DMS153 (cell line): Measurements from ENCODE around the gene PPP1CC.
"Not testable (repeated sequence)": the region's sequence is repeated elsewhere in the genome, so short reads cannot be mapped to it uniquely, and the experiment has no call there.

Experiments used
- DNase-seq: peaks from one replicate; lab custom pipeline; 2025; lab: John Stamatoyannopoulos, UW

PPP1CC gene

DNA sequence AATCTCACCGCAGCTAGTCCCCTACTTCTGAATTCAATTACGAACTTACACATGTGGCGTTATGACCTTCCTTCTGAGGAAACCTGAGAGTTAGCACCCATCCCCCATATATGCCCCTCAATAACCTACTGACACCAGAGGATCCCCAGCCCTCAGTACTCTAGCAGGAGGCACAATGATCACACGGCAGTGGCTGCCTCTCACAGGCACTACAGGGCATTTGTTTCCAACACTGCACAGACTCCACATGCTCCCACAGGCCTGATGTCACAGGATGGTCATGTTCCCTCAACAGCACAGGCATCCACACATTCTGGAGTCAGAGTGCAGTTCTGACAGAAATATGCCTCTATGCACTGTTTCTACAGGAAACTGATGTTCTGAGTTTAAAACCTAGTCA, 17.4 kb downstream of the PPP1CC start:
- no peak for DNase-seq

GRCh38 chr12:110722892-110723291, 19.8 kb downstream of the PPP1CC start:
- DNase-seq: not testable (repeated sequence)

DNA sequence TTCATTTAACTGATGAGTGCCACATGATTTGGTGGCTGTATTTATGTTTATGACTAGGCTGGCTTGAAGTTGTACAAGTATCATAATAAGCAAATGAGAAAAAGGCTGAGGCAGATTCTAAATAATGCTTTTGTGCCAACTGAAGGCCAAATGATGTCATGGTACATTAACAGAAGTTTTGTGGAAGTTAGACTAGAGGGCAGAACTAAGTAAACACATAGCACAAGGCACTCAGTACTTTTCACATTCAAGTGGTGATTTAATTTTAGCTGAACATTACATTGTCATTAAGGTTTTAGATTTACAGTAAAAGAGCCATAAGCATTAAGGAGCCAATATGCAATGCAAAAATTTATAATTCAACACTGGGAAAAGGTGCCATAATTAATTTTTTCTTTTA, 21.1 kb downstream of the PPP1CC start:
- no peak for DNase-seq

DNA sequence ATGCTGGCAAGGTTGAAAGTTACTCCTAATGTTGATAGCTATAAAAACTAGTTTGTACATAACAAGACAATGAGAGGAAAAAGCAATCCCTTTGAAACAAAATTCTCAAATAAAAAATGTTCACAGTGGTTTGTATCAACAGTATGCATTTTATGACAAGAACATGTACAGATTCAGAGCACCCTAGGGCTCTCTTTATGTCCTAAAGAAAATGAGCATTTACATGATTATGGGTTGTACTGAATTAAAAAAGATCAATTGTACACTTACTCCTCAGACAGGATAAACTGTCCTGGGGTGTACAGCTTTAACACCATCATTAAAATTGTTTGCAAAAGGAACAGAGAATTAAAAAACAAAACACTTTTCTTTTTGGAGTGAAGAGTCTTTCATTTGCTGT, 22.2 kb downstream of the PPP1CC start:
- no peak for DNase-seq

GRCh38 chr12:110718222-110718908, 24.3 kb downstream of the PPP1CC start:
- no peak for DNase-seq

DNA sequence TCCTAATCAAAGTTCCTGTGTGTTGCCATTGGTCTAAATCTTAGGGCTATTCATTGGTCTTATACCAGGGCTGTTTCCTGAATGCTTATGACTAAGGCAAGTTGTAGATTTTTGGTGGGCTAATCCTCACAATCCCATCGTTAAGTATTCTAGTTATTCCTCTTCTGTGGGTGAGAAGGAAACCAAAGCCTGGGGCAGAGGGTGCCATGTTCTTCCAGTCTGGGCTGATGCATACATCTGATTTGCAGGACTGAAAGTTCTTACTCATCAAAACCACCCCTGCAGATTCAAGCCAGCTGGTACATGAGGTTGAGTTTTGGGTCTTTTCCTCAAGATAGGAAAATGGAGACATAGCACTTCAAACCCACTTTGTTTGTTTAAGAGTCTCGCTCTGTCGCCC, 25.7 kb downstream of the PPP1CC start:
- DNase-seq: no peak

DNA sequence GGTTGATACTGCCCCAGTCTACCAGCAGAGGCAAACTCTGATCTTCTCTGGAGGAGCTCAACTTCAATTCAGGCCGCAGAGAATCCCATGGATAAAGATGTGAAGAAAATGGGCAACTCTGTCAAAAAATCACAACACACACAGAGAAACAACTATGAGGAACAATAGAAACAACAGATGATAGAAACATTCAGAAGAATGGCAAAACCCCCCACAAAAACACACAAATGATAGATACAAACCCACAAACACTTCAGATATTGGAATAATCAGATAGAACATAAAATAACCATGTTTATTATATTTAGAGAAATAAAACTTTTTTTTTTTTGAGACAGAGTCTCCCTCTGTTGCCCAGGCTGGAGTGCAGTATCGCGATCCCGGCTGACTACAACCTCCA, 33.8 kb downstream of the PPP1CC start:
- DNase-seq: no peak

DNA sequence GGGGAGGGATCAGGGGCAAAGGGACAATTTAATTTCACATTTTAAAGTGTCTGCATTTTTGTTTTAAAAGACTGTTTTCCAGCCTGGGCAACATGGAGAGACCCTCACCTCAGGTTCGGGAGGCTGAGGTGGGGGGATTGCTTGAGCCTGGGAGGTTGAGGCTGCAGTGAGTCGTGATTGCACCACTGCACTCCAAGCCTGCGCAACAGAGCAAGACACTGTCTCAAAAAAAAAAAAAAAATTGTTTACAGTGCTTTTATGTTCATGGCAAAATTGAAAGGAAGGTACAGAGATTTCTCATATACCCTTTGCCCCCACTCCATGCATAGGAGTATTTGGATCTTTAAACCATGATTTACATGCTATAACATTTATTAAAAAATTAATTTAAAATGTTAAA, 37.4 kb downstream of the PPP1CC start:
- DNase-seq: no peak

DNA sequence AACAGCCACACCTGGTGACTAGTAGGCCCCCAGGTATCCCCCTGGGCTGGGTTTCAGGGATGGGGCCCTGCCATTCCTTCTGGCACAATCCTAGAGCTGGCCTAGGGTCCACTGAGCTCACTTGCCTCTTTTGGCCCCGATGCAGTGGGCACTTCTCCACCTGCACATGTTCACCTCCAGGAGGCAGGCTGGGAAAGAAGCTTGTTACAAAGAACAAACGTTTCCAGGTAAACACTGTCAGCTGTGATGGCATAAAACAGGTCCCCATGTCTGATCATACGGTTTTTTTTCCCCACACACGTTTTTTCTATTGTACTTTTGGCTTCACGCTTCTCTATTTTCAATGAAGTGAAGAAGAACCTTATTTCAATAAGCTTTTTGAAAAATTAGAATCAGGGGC, 37.9 kb downstream of the PPP1CC start:
- DNase-seq: peak; percentile 43

GRCh38 chr12:110704231-110704630, 38.5 kb downstream of the PPP1CC start:
- no peak for DNase-seq

DNA sequence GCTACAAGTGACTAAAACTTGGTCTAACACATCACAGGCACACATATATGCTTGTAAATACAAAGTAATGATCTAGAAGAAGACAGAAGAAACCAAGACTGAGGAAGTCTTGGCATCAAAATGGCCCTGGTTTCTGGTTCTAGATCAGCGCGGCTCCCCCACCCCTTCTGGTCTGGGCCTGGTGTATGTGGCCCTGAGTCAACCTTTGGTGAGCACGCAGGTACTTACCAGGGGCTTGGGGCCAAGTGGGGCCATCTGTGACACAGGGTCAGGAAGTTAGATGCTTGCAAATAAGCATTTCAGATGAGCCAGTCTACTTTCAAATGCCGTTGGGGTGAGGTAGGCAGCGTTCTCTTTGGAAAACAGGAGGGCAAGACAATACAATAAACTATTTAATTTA, 40.6 kb downstream of the PPP1CC start:
- no peak for DNase-seq

- DNase-seq: no peak
Measured at GRCh38 chr12:110699591-110700445, 42.9 kb downstream of the PPP1CC start.

GRCh38 chr12:110698171-110698902, 44.4 kb downstream of the PPP1CC start:
- peak; percentile 70 for DNase-seq

- DNase-seq: no peak
Measured at GRCh38 chr12:110697236-110697635, 45.5 kb downstream of the PPP1CC start.

DNA sequence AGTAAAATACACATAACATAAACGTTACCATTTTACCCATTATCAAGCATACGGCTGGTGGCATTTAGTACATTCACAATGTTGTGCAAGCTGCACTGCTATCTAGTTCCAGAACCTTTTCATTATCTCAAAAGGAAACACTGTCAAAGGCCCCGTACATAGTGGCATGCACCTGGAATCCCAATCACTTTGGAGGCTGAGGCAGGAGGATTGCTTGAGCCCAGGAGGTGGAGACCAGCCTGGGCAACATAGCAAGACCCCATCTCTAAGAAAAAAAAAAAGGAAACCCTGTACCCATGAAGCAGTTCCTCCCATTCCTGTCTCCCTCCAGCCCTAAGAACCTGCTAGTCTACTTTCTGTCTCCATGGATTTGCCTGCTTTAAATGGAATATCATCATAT, 46.4 kb downstream of the PPP1CC start:
- DNase-seq: no peak

GRCh38 chr12:110694330-110694901, 48.3 kb downstream of the PPP1CC start:
- no peak for DNase-seq

DNA sequence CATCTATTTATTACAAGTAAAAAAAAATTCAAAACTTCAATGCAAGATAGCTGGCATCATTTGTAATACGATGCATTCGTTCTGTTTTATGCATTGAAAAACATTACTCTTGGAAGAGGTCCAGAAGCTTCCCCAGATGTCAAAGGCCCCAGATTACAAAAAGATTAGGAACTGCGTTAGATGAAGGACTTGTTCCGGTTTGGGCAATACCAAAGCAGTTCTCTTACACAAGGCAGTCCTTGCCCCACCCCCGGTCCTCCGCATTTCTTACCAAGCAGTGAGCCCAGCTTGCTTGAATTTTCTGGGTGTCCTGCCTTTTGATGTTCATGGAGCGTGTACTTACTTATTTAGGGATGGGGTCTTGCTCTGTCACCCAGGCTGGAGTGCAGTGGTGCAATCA, 49.0 kb downstream of the PPP1CC start:
- no peak for DNase-seq

GRCh38 chr12:110690127-110690430, 52.6 kb downstream of the PPP1CC start:
- no peak for DNase-seq

DNA sequence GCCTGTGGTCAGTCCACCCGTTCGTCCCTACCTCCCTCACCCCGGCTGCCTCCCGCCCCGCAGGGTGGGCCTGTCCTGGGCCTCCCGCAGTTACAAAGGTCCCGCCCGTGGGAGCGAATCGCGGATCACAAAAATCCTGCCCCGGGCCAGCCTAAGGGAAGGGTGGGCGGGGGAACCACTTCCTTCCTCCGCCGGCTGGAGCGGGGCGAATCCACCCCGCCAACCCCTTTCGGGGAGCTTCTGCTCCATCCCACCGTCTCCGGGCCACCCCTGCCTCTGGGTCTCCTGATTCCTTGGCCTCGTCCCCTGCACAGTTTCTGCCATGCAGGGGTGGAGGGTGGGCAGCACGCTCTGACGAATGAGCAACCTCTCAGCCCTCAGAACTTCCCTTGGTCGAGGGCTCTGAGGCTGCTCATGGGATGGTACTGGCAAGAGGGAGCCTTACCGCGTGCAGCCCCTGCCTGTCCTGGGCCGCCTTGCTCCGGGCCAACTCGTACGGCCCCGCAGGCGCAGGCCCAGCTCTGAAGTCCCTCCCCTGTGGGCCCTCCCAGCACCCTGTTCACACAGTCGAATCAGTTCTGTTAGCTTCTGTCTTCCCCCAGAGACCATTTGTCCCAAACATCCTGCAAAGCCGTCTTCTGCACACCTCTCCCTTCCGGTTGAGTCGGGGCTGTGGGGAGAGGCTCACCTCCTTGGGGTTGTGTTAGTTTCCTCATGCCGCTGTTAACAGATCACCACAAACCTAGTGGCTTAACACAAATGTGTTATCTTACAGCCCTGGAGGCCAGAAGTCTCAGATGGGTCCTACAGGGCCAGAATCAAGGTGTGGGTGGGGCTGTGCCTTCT, 53.2 kb downstream of the PPP1CC start:
- no peak for DNase-seq

DNA sequence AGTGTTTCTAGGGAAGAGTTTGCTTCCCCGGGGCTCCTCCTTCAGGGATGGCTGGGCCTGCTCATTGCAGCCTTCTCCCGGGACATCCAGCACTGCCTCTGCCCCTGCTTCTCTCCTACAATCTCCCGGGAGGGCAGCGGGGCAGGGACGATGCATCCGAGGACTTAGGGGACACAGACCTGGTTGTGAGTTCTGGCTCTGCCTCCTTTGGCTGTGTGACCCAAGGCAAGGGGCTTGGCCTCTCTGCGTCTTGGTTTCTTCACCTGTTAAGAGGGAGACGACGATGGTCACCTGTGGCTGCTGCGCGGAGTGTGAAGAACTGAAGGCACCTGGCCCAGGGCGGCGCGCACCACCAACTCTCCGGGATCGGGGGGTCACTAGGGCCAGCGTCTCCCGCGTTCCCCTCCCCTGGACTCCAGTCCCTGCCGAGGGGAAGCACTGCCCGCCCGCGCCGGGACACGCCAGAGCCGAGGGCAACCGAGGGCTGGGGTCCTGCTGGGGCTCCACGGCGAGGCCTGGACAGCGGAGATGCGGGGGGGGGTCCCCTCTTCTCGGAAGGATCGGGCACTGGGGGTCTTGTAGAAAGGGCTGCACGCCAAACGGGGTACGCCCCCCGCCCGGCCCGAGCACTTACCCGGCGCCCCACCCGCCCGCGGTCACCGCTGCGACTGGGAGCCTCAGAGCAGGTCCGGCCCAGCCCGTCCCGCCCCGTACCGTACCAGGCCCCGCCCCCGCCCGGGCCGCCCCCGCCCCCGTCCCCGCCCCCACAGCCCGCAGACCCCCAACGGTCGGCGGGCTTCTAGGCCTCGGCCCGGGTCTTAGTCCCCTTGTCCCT, 54.0 kb downstream of the PPP1CC start, which contains the start of gene HVCN1:
Gene HVCN1, minus strand, starts transcription at position 670 of the 835 bp plus-strand sequence. CDS start 5,870 bp downstream, outside the sequence.
- no peak for DNase-seq
